Measurements from ENCODE around the gene FCN3.

- TF ChIP-seq CTCF (IDR thresholded peaks at IDR 0.05; ENCODE audit: low read depth, low read length) (no peak), POLR2A (IDR thresholded peaks at IDR 0.05; ENCODE audit: extremely low read depth, insufficient read length) (no peak)
Measured at GRCh38 chr1:27339213-27339612, 35.4 kb downstream of the FCN3 start.
